ENCODE data around the gene AMH.
"Not testable (repeated sequence)": the region's sequence is repeated elsewhere in the genome, so short reads cannot be mapped to it uniquely, and the experiment has no call there.

Gene AMH

DNA sequence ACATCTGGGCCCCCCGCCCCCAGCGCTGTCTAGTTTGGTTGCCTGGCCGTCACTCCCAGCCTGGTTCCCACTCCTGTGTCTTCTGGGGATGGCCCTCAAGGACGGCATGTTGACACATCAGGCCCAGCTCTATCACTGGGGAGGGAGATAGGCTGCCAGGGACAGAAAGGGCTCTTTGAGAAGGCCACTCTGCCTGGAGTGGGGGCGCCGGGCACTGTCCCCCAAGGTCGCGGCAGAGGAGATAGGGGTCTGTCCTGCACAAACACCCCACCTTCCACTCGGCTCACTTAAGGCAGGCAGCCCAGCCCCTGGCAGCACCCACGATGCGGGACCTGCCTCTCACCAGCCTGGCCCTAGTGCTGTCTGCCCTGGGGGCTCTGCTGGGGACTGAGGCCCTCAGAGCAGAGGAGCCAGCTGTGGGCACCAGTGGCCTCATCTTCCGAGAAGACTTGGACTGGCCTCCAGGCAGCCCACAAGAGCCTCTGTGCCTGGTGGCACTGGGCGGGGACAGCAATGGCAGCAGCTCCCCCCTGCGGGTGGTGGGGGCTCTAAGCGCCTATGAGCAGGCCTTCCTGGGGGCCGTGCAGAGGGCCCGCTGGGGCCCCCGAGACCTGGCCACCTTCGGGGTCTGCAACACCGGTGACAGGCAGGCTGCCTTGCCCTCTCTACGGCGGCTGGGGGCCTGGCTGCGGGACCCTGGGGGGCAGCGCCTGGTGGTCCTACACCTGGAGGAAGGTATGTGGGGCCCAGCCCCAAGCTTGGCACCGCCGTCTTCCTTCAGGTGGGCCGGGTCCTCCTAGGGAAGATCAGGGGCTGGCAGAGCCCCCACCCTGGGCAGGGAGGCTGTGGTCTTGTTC is at the start of gene AMH:
Gene AMH (plus strand): TSS at position 314 of the 857 bp plus-strand sequence. CDS start 10 bp downstream, at position 324.
- no peak within 1 kb of the TSS for H3K4me3 Mint-ChIP-seq
- no peaks in the 10 kb centered on the region for H3K9me3 Mint-ChIP-seq (ENCODE audit: low read depth)
- H3K27me3 Mint-ChIP-seq, result no peaks in the 10 kb centered on the region
- no peak within 1 kb of the TSS for H3K27ac Mint-ChIP-seq
- H3K4me1 Mint-ChIP-seq (ENCODE audit: low read depth), result peaks cover 4% of the 10 kb centered on the region
- no peaks in the 10 kb centered on the region for H3K36me3 Mint-ChIP-seq

DNA sequence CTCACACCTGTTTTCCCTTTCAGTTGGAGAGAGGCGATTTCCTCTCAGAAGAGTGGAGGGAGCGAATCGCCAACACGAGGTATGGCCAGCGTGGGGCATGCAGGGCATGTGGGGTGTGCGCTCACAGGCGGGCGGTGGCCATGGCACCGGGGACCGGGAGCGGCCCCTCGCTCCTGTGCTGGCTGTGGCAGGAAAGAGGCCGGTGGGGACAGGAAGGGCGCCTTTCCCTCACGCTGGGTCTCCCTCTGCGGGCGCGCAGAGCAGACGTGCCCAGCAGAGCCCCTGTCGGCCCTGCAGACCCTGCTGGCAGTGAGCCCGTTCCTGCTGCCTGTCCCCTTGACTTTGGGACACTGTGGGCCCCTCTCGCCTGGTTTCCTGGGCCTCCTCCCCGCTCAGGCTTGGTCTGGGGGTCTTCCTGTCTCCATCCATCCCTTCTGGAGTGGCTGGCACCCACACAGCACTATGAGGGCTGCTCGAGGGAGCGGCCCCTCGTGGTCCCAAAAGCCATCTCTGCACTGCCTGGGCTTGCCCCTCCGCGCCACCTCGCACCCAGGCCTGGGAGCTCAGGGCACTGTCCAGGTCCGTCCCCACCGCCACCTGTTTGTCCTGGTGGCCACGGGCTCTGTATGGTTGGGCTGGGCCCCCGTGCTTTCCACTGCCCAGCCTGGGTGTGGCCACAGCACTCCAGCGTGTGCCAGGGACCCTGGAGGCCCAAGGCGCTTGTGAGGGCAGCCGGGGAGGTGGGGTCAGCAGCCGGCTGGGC is 49.1 kb upstream of the AMH start:
- H3K27ac Mint-ChIP-seq, result no peak overlapping the region
- H3K36me3 Mint-ChIP-seq, result no peaks in the 10 kb centered on the region
- no peak overlapping the region for H3K4me3 Mint-ChIP-seq
- H3K9me3 Mint-ChIP-seq (ENCODE audit: low read depth), result no peaks in the 10 kb centered on the region
- no peaks in the 10 kb centered on the region for H3K27me3 Mint-ChIP-seq
- H3K4me1 Mint-ChIP-seq (ENCODE audit: low read depth), result peaks cover 4% of the 10 kb centered on the region

DNA sequence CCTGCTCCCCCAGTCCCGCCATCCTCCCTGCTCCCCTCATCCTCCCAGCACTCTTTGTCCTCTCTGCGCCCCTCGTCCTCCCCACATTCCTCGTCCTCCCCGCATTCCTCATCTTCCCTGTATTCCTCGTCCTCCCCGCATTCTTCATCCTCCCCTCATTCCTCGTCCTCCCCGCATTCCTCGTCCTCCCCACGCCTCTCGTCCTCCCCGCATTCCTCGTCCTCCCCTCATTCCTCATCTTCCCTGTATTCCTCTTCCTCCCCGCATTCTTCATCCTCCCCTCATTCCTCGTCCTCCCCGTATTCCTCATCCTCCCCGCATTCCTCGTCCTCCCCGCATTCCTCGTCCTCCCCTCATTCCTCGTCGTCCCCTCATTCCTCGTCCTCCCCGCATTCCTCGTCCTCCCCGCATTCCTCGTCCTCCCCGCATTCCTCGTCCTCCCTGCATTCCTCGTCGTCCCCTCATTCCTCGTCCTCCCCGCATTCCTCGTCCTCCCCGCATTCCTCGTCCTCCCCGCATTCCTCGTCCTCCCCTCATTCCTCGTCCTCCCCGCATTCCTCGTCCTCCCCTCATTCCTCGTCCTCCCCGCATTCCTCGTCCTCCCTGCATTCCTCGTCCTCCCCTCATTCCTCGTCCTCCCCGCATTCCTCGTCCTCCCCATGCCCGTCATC is 48.4 kb upstream of the AMH start:
- not testable (repeated sequence) for H3K27me3 Mint-ChIP-seq; H3K4me3 Mint-ChIP-seq; H3K4me1 Mint-ChIP-seq (ENCODE audit: low read depth); H3K27ac Mint-ChIP-seq; H3K36me3 Mint-ChIP-seq; H3K9me3 Mint-ChIP-seq (ENCODE audit: low read depth)

DNA sequence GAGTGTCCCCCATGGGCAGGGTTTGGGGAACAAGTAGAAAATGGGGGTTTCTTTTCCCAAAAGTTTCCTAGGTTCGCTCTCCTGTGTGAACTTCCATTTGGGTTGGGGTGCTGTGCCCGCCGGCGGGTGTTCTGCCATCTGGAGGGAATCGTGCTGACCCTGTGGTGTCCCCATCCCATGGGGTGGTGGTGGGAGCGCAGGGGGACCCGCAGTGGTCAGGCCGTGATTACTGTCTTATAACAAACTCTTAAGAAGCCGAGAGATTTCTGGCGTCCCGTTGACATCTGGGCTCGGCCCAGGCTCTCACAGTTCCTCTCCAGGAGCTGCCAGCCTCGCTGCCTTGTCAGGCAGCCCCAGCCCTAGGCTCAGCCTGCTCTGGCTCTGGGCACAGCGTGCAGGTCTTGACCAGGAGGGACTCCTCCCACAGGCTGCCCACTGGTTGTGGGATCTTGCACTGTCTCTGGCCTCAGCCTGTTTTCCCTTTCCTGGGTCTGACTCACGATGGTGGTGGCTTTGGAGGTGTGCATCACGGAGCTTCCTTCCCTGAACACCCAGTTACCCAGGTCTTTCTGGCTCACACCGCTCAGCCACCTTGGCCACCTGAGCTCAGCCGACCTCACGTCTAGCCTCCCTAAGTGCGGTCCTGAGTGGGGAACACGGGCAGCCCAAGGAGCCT is 47.5 kb upstream of the AMH start:
- H3K36me3 Mint-ChIP-seq, result no peaks in the 10 kb centered on the region

DNA sequence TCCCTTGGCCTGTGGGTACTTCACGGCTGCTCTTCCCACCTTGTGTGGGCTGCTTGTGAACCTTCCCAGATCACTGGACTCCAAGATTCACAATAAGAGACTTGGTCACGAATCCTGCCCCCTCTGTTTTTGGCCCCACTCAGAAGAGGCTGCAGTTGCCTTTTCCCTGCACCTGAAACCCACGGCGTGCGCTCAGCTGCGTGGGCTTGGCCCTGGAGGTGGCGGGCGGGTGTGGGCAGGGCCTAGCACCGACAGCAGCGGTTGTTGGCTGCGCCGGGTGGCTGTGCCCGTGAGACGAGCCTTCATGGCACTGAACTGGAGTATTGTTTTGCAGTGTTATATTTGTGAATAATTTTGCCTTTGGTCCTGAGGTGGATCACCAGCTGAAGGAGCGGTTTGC is 46.8 kb upstream of the AMH start:
- Mint-ChIP-seq H3K9me3 (ENCODE audit: low read depth) (no peaks in the 10 kb centered on the region), H3K4me3 (no peak overlapping the region), H3K27ac (no peak overlapping the region), H3K4me1 (ENCODE audit: low read depth) (peaks cover 3% of the 10 kb centered on the region), H3K27me3 (no peaks in the 10 kb centered on the region), H3K36me3 (no peaks in the 10 kb centered on the region)

More for the DNA sequence above, 47.5 kb upstream of the AMH start:
- Mint-ChIP-seq H3K27me3 (no peaks in the 10 kb centered on the region), H3K9me3 (ENCODE audit: low read depth) (no peaks in the 10 kb centered on the region), H3K4me1 (ENCODE audit: low read depth) (peaks cover 4% of the 10 kb centered on the region), H3K4me3 (no peak overlapping the region), H3K27ac (no peak overlapping the region)

DNA sequence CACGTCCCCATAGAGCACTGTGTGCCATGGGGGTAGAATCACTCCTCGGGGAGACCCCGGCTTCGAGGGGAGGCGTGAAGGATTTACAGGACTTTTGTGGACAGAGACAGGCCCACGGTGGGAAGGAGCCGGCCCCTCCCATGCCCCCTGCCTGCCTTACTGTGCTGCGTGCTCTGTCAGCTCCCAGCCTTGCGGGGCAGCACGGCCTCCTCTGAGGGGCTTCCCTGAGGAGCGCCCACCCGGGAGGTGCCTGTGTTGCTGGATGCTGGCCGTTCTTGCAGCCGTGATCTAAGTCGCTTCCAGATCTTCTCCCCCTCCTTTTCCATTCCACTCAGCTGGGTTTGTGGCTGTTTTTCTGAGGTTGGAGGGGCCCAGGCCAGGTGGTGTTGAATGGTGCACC is 42.1 kb upstream of the AMH start:
- Mint-ChIP-seq H3K9me3 (ENCODE audit: low read depth) (no peaks in the 10 kb centered on the region), H3K27me3 (no peaks in the 10 kb centered on the region), H3K4me1 (ENCODE audit: low read depth) (peaks cover 3% of the 10 kb centered on the region), H3K27ac (no peak overlapping the region), H3K36me3 (peaks cover 2% of the 10 kb centered on the region), H3K4me3 (no peak overlapping the region)

DNA sequence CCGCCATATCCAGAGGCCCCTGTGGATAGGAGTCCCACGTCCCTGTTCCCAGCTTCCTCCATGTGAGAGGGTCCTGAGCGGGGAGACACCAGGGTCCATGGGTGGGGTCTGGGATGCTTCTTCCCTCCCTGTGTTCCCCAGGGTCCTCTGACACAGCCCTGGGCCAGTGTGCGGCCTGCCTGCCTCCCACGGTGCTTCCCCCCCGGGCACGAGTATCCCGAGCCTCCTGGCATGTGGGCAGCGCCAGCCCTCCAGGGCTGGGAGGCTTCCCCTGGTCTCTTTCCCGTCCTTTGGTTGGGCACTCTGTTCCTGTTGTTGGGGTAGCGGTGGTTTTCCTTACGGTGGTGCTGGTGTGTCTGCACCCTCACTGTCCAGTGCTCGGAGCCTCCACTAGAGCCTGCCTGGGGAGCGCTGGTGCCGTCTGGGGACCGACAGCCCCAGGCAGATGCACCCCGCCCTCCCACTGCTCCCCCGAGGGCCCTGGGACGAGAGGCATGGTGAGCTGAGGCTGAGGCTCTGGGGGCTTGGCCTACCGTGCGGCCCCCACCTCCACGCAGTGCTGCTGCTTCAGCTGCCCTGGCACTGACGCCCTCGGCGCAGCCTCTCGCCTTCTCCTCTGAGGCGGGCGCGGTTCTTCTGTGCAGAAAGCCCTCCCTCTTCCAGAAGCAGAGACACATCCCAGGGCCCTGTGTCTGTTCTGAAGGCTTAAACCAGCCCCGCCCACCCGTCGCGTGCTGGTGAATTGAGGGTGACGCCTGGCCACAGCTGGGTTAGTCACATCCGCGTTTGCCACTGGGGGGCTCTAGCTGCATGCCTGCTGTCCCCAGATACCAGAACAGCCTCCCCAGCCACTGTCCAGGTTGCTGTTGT is 40.9 kb upstream of the AMH start:
- Mint-ChIP-seq H3K27ac (no peak overlapping the region), H3K9me3 (ENCODE audit: low read depth) (no peaks in the 10 kb centered on the region), H3K27me3 (no peaks in the 10 kb centered on the region), H3K4me1 (ENCODE audit: low read depth) (peaks cover 3% of the 10 kb centered on the region), H3K36me3 (peaks cover 2% of the 10 kb centered on the region), H3K4me3 (no peak overlapping the region)

DNA sequence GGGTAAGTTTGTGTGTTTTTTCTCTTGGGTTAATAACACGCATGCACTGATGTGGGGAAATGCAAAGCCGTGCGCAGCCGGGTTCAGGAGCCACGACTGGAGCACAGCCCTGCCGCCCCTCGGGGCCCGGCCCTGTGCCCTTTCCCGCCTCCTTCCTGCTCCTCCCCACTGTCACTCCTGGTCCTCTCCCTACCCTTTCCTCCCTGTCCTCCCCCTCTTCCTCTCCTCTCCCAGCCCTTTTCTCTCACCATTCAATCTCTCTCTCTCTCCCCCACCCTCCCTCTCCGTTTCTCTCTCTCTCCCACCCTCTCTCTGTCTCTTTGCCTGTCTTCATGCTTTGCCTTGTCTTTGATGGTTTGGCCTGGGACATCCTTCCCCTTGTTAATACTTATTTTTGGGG is 40.1 kb upstream of the AMH start:
- H3K9me3 Mint-ChIP-seq (ENCODE audit: low read depth), result no peaks in the 10 kb centered on the region
- peaks cover 2% of the 10 kb centered on the region for H3K36me3 Mint-ChIP-seq
- no peak overlapping the region for H3K4me3 Mint-ChIP-seq
- H3K27ac Mint-ChIP-seq, result no peak overlapping the region
- H3K27me3 Mint-ChIP-seq, result no peaks in the 10 kb centered on the region
- peaks cover 2% of the 10 kb centered on the region for H3K4me1 Mint-ChIP-seq (ENCODE audit: low read depth)

DNA sequence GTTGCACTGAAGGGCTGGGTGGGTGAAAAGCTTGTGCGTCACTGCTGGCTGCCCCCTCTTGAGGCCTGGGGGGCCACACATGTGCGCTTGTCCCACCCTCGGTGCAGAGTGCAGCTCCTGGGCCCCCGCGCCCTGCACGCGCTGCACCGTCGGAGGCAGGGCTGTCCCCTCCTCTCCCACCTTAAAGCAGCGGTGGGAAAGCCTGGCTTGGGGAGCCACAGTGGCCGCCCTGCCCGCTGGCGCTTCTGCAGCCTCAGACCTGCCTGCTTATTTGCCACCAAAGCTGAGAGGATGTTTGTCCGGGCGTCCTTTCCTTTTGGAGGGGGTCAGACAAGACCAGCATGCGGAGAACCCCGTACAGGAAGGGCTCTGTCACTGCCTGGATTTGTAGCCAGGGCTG is 39.7 kb upstream of the AMH start:
- no peak overlapping the region for H3K4me3 Mint-ChIP-seq
- no peaks in the 10 kb centered on the region for H3K27me3 Mint-ChIP-seq
- H3K4me1 Mint-ChIP-seq (ENCODE audit: low read depth), result no peaks in the 10 kb centered on the region
- H3K27ac Mint-ChIP-seq, result no peak overlapping the region
- H3K36me3 Mint-ChIP-seq, result peaks cover 2% of the 10 kb centered on the region
- H3K9me3 Mint-ChIP-seq (ENCODE audit: low read depth), result no peaks in the 10 kb centered on the region

DNA sequence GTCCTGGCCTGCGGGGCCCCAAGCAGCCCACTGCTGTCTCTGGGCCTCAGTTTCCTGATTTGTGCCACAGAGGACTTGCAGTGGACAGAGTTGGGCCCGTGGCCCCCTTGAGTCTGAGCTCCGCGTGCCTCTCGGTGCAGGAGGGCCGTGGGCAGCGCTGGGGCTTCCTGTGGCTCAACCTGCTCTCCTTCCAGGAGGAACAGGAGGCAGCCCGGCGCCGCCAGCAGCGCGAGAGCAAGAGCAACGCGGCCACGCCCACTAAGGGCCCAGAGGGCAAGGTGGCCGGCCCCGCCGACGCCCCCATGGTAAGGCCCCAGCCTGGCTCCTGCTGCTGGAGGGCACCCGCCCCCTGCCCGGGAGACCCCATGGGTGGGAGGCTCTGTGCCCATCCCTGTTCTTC is 38.9 kb upstream of the AMH start:
- Mint-ChIP-seq H3K36me3 (peaks cover 2% of the 10 kb centered on the region), H3K27ac (no peak overlapping the region), H3K9me3 (ENCODE audit: low read depth) (no peaks in the 10 kb centered on the region), H3K4me1 (ENCODE audit: low read depth) (peaks cover 4% of the 10 kb centered on the region), H3K27me3 (no peaks in the 10 kb centered on the region), H3K4me3 (no peak overlapping the region)

DNA sequence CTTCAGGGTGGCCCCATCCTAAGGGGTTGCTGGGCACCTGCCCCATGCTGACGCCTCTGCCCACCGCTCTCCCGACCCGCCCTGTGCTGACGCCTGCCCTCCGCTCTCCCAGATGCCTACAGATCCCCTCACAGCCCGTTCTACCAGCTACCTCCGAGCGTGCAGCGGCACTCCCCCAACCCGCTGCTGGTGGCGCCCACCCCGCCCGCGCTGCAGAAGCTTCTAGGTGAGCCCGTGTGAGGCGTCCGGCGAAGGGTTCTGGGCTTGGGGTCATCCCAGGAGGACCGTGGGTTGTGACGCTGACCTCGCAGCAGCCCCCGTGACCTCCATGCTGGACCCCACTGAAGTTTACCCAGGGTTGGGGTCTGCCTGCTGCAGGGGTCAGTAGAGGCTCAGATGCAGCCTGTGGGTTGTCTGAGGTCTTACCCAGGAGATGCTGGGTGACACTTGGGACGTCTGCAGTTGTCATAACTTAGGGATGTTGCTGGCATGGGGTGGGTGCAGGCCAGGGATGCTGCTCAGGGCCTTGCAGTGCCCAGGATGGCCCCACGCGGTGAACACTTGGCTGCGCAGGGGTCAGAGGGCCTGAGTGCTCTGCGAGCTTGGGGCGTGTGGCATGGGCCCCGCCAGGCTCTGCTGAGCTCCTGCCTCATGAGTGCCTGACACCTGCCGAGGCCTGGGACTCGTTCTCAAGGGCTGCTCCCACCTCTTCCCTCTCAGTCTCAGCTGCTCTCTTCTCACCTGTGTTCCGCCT is 38.0 kb upstream of the AMH start:
- H3K4me3 Mint-ChIP-seq, result no peak overlapping the region
- peaks cover 8% of the 10 kb centered on the region for H3K4me1 Mint-ChIP-seq (ENCODE audit: low read depth)
- H3K27me3 Mint-ChIP-seq, result no peaks in the 10 kb centered on the region
- no peaks in the 10 kb centered on the region for H3K9me3 Mint-ChIP-seq (ENCODE audit: low read depth)
- H3K27ac Mint-ChIP-seq, result no peak overlapping the region
- peaks cover 2% of the 10 kb centered on the region for H3K36me3 Mint-ChIP-seq

DNA sequence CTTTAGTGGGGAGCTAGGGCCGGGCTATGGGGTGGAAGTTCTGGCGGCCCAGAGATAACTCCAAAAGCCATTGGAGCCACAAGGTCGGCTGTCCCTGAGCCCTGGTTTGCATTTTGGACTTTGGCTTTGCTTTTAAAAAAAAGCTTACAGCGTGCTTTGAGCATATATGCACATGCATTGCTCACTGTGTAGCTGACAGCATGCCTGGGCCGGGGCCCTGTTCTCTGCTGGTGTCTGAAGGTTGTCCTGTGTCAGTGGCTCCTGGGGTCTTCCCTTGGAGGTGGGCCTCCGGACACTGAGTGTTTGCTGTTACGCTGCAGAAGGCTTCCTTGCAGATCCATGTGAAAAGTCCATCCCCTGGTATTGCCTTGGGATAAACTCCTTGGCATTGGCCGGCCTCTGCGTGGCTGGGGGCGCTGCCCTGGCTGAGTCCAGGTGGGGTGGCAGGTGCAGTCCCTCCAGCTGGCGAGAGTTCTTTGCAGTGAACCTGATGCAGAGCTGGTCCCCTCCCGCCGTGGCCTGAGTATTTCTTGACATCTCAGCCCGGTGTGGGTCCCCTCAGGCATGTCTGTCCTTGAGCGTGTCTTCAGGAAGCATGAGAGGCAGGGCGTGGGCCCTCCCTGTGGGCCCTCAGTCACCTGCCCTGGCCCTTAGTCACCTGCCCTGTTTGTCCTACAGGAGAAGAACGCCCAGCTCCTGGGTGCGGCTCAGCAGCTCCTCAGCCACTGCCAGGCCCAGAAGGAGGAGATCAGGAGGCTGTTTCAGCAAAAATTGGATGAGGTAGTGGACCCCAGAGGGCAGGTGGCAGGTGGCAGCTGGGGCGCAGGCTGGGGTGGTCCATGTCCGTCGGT is 36.0 kb upstream of the AMH start:
- Mint-ChIP-seq H3K4me1 (ENCODE audit: low read depth) (peaks cover 8% of the 10 kb centered on the region), H3K36me3 (peaks cover 2% of the 10 kb centered on the region)

DNA sequence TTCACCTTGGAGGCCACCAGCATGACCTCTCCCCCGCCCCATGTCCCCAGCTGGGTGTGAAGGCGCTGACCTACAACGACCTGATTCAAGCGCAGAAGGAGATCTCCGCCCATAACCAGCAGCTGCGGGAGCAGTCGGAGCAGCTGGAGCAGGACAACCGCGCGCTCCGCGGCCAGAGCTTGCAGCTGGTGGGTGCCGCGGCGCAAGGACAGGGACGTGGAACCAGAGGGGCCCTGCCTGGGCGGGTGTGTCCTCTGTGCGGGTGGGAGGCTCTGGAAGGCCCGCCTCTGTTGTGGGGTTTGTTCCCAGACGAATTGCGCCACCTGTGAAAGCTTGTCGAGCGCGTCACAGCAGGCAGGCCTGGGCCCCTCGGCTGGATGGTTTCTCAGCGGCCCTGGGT is 35.3 kb upstream of the AMH start:
- H3K4me1 Mint-ChIP-seq (ENCODE audit: low read depth), result peaks cover 8% of the 10 kb centered on the region
- peaks cover 2% of the 10 kb centered on the region for H3K36me3 Mint-ChIP-seq
- no peaks in the 10 kb centered on the region for H3K9me3 Mint-ChIP-seq (ENCODE audit: low read depth)

More for the DNA sequence above, 36.0 kb upstream of the AMH start:
- no peak overlapping the region for H3K4me3 Mint-ChIP-seq
- H3K9me3 Mint-ChIP-seq (ENCODE audit: low read depth), result no peaks in the 10 kb centered on the region
- H3K27ac Mint-ChIP-seq, result no peak overlapping the region
- no peaks in the 10 kb centered on the region for H3K27me3 Mint-ChIP-seq

More for the DNA sequence above, 35.3 kb upstream of the AMH start:
- H3K27me3 Mint-ChIP-seq, result no peaks in the 10 kb centered on the region
- H3K27ac Mint-ChIP-seq, result no peak overlapping the region
- H3K4me3 Mint-ChIP-seq, result no peak overlapping the region

Data from activated naive CD8-positive, alpha-beta T cell (primary cell).